Hippocampal formation (tissue), 2 donors: ENCODE results near the gene KIAA0825.
A peak's percentile ranks its signal among the peaks of the same experiment; 100 is the strongest.
"Not testable (repeated sequence)": the region's sequence is repeated elsewhere in the genome, so short reads cannot be mapped to it uniquely, and the experiment has no call there.

Experiments
- DNase-seq, 2 donors: peaks; one replicate each; lab custom pipeline; 2025; lab: John Stamatoyannopoulos, UW

KIAA0825 gene

GRCh38 chr5:94175912-94176311, 442.5 kb downstream of the KIAA0825 start:
- no peak for DNase-seq

- DNase-seq: no peak
Measured at GRCh38 chr5:94174748-94175411, 443.5 kb downstream of the KIAA0825 start.

GRCh38 chr5:94173100-94173499, 445.3 kb downstream of the KIAA0825 start:
- DNase-seq: no peak

DNA sequence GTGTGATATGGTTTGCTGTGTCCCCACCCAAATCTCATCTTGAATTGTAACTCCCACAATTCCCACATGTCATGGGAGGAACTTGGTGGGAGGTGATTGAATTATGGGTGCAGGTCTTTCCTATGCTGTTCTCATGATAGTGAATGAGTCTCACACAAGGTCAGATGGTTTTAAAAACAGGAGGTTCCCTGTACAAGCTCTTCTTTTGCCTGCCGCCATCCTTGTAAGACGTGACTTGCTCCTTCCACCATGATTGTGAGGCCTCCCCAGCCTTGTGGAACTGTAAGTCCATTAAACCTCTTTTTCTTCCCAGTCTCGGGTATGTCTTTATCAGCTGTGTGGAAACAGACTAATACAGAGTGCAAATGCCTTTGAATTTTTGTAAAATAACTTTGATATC, 447.3 kb downstream of the KIAA0825 start:
- DNase-seq: not testable (repeated sequence)

DNA sequence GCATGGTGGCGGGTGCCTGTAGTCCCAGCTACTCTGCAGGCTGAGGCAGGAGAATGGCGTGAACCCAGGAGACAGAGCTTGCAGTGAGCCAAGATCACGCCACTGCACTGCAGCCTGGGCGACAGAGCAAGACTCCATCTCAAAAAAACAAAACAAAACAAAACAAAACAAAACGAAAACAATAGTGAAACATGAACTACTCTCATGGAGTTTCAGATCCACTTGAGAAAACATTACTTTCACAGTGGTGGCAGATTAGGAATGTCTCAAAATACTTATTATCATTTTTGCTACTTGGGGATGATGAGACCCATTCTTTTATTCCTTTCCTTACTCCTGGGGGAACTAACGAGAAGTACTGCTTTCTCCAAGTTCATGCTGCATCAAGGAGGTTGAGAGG, 448.2 kb downstream of the KIAA0825 start:
- not testable (repeated sequence) for DNase-seq

- no peak for DNase-seq
Measured at GRCh38 chr5:94168151-94168550, 450.3 kb downstream of the KIAA0825 start.

DNA sequence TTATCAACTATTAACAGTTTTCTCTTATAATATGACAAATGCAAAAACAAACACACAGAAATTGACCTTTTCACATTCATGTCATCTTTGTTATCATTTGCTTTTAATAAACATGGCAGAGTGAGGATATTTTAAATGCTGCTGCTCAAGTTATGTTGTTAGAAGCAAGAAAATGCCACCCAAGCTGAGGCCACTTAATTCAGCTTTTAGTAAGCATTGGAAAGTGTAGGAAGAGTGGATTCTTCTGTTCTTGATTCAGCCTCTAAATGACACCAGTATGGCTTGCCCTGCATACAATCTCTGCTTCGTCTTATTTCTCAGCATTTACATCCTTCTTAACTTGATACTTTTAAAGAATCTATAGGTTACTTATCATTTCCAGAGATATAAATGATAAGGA, 456.6 kb downstream of the KIAA0825 start:
- no peak for DNase-seq

- DNase-seq: no peak
Measured at GRCh38 chr5:94159144-94159543, 459.3 kb downstream of the KIAA0825 start.

DNA sequence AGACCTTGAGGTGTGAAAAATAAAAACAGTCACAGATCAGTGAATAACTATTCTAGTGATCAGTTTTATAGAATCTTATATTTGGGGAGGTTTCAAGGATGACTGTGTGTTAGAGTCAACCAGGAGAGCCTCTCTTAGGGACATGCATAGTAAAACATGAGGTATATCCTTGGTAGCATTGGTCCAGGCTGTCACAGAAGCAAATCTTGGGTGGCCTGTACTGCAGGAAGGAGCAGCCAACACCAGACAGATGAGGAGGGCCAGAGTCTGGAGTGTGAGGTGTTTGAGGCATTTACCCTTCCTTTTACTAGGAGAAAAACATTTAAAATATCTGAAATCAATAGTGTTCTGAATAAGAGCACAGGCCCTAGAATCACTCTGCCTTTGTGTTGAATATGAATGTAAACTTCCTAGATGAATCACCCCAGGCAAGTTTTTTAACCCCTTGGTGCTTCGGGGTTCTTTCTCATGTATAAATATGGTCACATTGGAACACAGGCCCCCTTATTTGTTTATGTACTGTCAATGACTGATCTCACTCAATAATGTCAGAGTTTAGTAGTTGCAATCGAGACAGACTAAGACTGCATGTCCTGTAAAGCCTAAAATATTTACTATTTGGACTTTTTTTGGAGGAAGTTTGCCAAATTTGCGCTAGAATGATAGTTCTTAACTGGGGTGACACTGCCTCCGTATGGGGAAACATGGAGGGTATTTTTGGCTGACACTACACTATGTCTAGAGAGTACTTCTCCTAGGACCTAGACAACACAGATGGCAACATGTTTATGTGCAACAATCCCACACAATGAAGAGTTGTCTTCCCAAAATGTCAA, 460.5 kb downstream of the KIAA0825 start:
- DNase-seq: no peak

DNA sequence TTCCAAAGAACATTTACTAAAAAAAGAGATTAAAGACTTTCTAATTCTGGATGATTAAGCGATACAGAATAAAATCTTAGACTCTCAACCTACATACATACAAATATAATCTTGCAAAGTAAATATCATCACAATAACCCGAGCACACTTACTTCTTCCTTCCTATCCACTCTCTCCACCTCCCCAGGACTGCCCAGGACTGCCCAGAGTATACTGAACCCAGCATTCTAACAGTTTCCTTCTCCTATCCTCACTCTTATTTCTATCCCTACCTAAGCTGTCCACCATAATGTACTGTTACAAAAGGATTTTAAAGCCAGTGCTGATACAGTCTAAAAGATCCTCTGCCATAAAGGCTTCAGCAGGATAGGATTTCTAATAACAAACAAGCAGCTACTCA, 463.7 kb downstream of the KIAA0825 start:
- no peak for DNase-seq

DNA sequence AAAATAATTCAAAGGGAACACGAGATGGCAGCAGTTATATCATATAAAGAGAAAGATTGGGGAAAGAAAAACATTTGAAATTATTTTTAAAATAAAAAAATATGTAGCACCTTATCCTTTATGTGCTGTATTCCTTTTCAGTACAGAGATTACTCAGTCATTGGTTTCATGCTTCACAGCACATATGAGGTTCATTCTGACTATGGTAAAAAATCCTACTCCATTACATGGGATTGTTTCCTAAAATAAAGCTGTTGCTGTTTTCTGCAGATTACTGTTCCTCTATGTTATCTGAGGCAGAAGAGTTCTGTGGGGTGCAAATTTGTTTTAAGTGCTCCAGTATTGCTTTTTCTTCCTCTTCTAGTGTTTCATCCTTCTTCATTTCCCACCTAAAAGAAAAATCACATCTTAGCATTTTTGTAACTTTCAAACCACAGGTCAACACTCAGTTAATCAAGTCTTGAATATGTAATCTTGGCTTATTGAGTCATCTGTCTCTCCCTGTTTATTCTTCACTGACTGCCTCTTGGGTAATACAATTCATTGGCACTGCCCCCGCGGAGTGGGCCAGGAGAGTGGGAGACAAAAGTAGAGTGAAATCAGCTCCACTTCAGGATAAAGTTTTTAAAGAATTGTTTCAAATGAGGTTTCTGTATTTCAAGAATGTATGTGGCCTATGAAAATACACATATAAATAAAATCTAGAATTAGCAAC, 464.5 kb downstream of the KIAA0825 start:
- peak in 1 of 2 donors; percentile 14 for DNase-seq

DNA sequence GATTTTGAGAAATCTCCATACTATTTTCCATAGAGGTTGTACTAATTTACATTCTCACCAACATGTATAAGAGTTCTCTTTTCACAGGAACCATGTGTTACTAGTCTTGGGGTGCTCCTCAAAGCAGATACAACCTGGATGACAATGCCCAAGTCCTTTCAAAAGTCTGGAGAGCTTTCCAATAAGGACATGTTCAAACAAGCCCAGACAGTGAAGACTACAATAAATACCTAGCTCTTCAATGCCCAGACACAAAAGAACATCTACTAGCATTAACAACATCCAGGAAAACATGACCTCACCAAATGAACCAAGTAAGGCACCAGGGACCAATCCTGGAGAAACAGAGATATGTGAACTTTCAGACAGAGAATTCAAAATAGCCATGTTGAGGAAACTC, 474.8 kb downstream of the KIAA0825 start:
- DNase-seq: not testable (repeated sequence)

- DNase-seq: no peak
Measured at GRCh38 chr5:94140300-94140699, 478.1 kb downstream of the KIAA0825 start.

DNA sequence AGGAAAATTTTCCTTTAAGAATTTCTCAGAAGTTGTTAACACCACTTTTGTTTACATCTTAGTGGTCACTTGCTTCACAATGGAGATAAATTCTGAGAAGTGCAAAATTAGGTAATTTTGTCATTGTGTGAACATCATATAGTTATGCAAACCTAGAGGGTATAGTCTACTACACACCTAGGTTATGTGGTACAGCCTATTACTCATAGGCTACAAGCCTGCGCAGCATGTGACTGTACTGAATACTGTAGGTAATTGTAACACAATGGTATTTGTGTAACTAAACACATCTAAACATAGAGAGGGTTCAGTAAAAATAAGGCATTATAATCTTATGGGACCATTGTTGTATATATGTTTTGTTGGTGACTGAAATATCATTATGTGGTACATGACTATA, 488.3 kb downstream of the KIAA0825 start:
- no peak for DNase-seq

GRCh38 chr5:94125107-94125506, 493.3 kb downstream of the KIAA0825 start:
- no peak for DNase-seq

DNA sequence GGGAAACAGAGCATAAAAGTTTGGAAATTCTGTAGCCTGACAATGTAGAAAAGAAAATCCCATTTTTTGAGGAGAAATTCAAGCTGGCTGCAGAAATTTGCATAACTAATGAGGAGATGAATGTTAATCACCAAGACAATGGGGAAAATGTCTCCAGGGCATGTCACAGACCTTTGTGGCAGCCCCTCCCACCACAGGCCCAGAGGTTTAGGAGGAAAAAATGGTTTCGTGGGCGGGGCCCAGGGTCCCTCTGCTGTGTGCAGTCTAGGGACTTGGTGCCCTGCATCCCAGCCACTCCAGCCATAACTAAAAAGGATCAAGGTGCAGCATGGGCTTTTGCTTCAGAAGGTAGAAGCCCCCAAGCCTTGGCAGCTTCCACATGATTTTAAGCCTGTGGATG, 502.1 kb downstream of the KIAA0825 start:
- DNase-seq: not testable (repeated sequence)

GRCh38 chr5:94113087-94113486, 505.3 kb downstream of the KIAA0825 start:
- DNase-seq: no peak

- peak; percentile 87 to 91 for DNase-seq
Measured at GRCh38 chr5:94111209-94112004, 507.0 kb downstream of the KIAA0825 start.

DNA sequence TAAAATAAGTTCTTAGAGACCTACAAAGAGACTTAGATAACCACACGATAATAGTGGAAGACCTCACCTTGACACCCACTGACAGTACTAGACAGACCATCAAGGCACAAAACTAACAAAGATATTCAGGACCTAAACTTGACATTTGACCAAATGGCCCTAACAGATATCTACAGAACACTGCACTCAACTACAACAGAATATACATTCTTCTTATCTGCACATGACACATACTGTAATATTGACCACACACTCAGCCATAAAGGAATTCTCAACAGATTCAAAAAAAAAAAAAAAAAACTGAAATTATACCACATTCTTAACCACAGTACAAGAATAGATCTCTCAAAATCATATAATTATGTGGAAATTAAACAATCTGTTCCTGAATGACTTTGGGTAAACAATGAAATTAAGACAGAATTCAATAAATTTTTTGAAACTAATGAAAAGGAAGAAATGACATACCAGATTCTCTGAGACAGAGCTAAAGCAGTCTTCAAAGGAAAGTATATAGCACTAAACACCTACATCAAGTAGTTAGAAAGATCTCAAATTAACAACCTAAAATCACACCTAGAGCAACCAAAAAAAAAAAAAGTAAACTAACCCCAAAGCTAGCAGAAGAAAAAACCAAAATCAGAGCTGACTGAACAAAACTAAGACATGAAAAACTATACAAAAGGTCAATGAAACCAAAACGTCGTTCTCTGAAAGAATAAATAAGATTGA, 514.7 kb downstream of the KIAA0825 start:
- no peak for DNase-seq
